HepG2 (cell line): ENCODE measurements around the gene TAS1R3. TPM values are rescaled to one million over a fixed set of nuclear protein-coding genes. Genes with fewer than 3 reads are reported as not detected.
A peak's percentile ranks its signal among the peaks of the same experiment; 100 is the strongest.

Experiments
- ATAC-seq: fragments of 200-7000 bp; cut with Tn5 transposase; 3 replicates; pipeline ENCODE4 v1.9.1; 2020; ENCODE audit warnings: mild to moderate bottlenecking, moderate library complexity
- BruUV-seq: library from RNA; stranded (reverse); fragments of 400-500 nt; replicated peaks from 2 replicates; lab custom pipeline; 2021; lab: Mats Ljungman, UMichigan
- CTCF ChIA-PET: fragments of 300-600 bp; formaldehyde crosslinking; extraction: SDS; loops from one replicate; lab custom pipeline; 2021; ENCODE audit warnings: low total read pairs, inconsistent platforms, low intra/inter-chr PET ratio; lab: Yijun Ruan, JAX
- POLR2A ChIA-PET: fragments of 350-600 bp; sonication (Branson Sonifier 250); formaldehyde crosslinking; loops from one replicate; lab custom pipeline; 2020; ENCODE audit warnings: antibody characterized with exemption, inconsistent platforms; lab: Yijun Ruan, JAX
- DNase-seq: peaks from one replicate; pipeline ENCODE4 v3.0.0-alpha.2; 2015; ENCODE audit warnings: low spot score
- FAIRE-seq: peaks from 3 replicates; lab custom pipeline; 2011; peaks lifted over from hg19 to GRCh38; lab: Jason Lieb, UNC
- H2AFZ ChIP-seq: one replicate; pipeline ENCODE4 v1.6.1; 2011; ENCODE audit warnings: low read length, inconsistent platforms
- H3K27ac ChIP-seq: fragments of 300-600 bp; 3 replicates; pipeline ENCODE4 v1.8.0; 2011; ENCODE audit warnings: mixed run types, mild to moderate bottlenecking, mixed read lengths, low read length, inconsistent platforms; ENCODE audit not compliant: insufficient read depth; ENCODE audit errors: extremely low read length
- H3K27me3 ChIP-seq, 2 experiments: fragments of 200-600 bp in 1 of 2; 2 replicates in 1 of 2; 3 replicates in 1 of 2; pipeline versions ENCODE4 v1.6.0 to v1.8.0; 2011; ENCODE audit warnings: low read length in 2 of 2, mild to moderate bottlenecking in 2 of 2, moderate library complexity in 2 of 2, inconsistent platforms in 1 of 2; ENCODE audit not compliant: insufficient read depth in 2 of 2, control insufficient read depth in 1 of 2
- H3K36me3 ChIP-seq, 2 experiments: fragments of 200-600 bp in 1 of 2; replicated peaks in 1 of 2; 2 replicates in 1 of 2; 3 replicates in 1 of 2; pipeline versions ENCODE4 v1.5.1 to v1.8.0; 2011; ENCODE audit warnings: low read length in 2 of 2, inconsistent platforms in 1 of 2; ENCODE audit not compliant: insufficient read depth in 2 of 2, control insufficient read depth in 1 of 2
- H3K4me1 ChIP-seq: 2 replicates; pipeline ENCODE4 v1.5.1; 2012; ENCODE audit warnings: low read length, inconsistent platforms; ENCODE audit not compliant: insufficient read depth
- H3K4me2 ChIP-seq: 2 replicates; pipeline ENCODE4 v1.6.0; 2011; ENCODE audit warnings: low read depth, low read length, inconsistent platforms
- H3K4me3 ChIP-seq, 3 experiments: fragments of 200-600 bp in 1 of 3; sonication (generic), shearing (Covaris generic) in 1 of 3; replicated peaks in 1 of 3; 2 replicates each; pipeline ENCODE4 v1.5.1; 2011 to 2016; ENCODE audit warnings: low read length in 3 of 3, inconsistent platforms in 2 of 3, low read depth in 2 of 3, mild to moderate bottlenecking in 2 of 3, control low read depth in 1 of 3, mixed read lengths in 1 of 3; ENCODE audit not compliant: insufficient read depth in 1 of 3
- H3K79me2 ChIP-seq: one replicate; pipeline ENCODE4 v1.6.1; 2011; ENCODE audit warnings: low read length, inconsistent platforms; ENCODE audit not compliant: insufficient read depth
- H3K9ac ChIP-seq: 2 replicates; pipeline ENCODE4 v1.6.0; 2011; ENCODE audit warnings: mild to moderate bottlenecking, low read depth, low read length, inconsistent platforms; ENCODE audit not compliant: insufficient read depth
- H3K9me3 ChIP-seq: 2 replicates; pipeline ENCODE4 v1.5.1; 2012; ENCODE audit warnings: mild to moderate bottlenecking, low read length
- H4K20me1 ChIP-seq: 2 replicates; pipeline ENCODE4 v1.6.0; 2011; ENCODE audit warnings: inconsistent platforms, mild to moderate bottlenecking, low read length, moderate library complexity; ENCODE audit not compliant: insufficient read depth
- AGO2 ChIP-seq: fragments of 200-400 bp; formaldehyde crosslinking; optimal IDR thresholded peaks from 2 replicates; pipeline ENCODE3; 2017; ENCODE audit warnings: mild to moderate bottlenecking, low read depth, low read length, moderate library complexity
- CTCF ChIP-seq: sonication (generic); formaldehyde crosslinking; IDR thresholded peaks from 2 replicates; pipeline ENCODE4 v1.5.0; 2020; ENCODE audit warnings: mild to moderate bottlenecking, missing genetic modification reagents, moderate library complexity
- FOXM1 ChIP-seq: sonication (generic); formaldehyde crosslinking; IDR thresholded peaks from 2 replicates; pipeline ENCODE4 v1.5.0; 2020; ENCODE audit warnings: missing genetic modification reagents
- HNRNPLL ChIP-seq: fragments of 200-400 bp; formaldehyde crosslinking; IDR thresholded peaks from 2 replicates; pipeline ENCODE4 v1.6.1; 2017; ENCODE audit warnings: mild to moderate bottlenecking, low read depth, low read length; ENCODE audit not compliant: poor library complexity, severe bottlenecking
- RBFOX2 ChIP-seq: fragments of 200-400 bp; formaldehyde crosslinking; IDR thresholded peaks from 2 replicates; pipeline ENCODE4 v1.6.1; 2017; ENCODE audit warnings: low read depth, mild to moderate bottlenecking, low read length
- ZNF552 ChIP-seq: sonication (generic); formaldehyde crosslinking; IDR thresholded peaks from 2 replicates; pipeline ENCODE4 v1.9.0; 2022; ENCODE audit warnings: missing genetic modification reagents, mild to moderate bottlenecking, borderline replicate concordance
- ZNF772 ChIP-seq: sonication (generic); formaldehyde crosslinking; IDR thresholded peaks from 2 replicates; pipeline ENCODE4 v1.5.0; 2020; ENCODE audit warnings: mild to moderate bottlenecking, missing genetic modification reagents
- WGBS: methylation state at CpG from one replicate; pipeline ENCODE4 v1.1.6; 2017; ENCODE audit warnings: low lambda C conversion rate; 5-methylcytosine and 5-hydroxymethylcytosine counted together
- in situ Hi-C: cut with HindIII; loops from 2 replicates; pipeline ENCODE4 v1.10.0; 2017; ENCODE audit warnings: low pct_unique_long_range_greater_than_20kb; ENCODE audit not compliant: extremely low pct_ligation_motif_present
- intact Hi-C: fragments of 100-400 bp; cut with micrococcal nuclease; formaldehyde crosslinking; loops from one replicate; pipeline ENCODE4 v1.10.0; 2022; ENCODE audit not compliant: unreplicated experiment
- polyA plus RNA-seq, 8 experiments: library from polyadenylated mRNA; depleted of rRNA in 3 of 8; stranded (reverse) in 7 of 8; unstranded in 1 of 8; fragments of >200 nt; fragmentation: Illumina TruSeq in 4 of 8; extraction: Trizol in 4 of 8; gene quantifications; 2 replicates each; pipeline versions ENCODE4 v1.2.1 to v1.2.3, GENCODE V29; 2011 to 2016; ENCODE audit warnings: low read depth in 4 of 8, missing spikeins in 1 of 8, mixed read lengths in 1 of 8; ENCODE audit not compliant: insufficient read depth in 1 of 8
- total RNA-seq, 5 experiments: library from RNA; depleted of rRNA; stranded (reverse); fragments of >200 nt; fragmentation: Illumina TruSeq; extraction: Trizol; gene quantifications; 2 replicates each; pipeline ENCODE4 v1.2.3, GENCODE V29; 2016; ENCODE audit warnings: low read depth in 1 of 5

TAS1R3 gene
- total and polyA plus RNA-seq, 2 of the 13 experiments (the other 11 are each of a cell fraction or from before 2014, with no cell fraction given): 0.13 to 0.15 TPM

- Histone ChIP-seq H3K27me3 (no peaks in the 10 kb centered on the region), H3K9ac (peak overlapping the region; percentile 86; the same call in 1 of the 2 replicates), H3K79me2 (peaks cover 13% of the 10 kb centered on the region), H3K4me2 (no peak overlapping the region; the same call in 1 of the 2 replicates), H3K4me3 (peak overlapping the region in 1 of 3 experiments; percentile 91; a peak in 1 of 6 replicates), H3K4me1 (peaks cover 30% of the 10 kb centered on the region), H2AFZ (no peak overlapping the region), H4K20me1 (no peaks in the 10 kb centered on the region; the same call in 1 of the 2 replicates), H3K36me3 (peaks cover 14 to 42% of the 10 kb centered on the region in 2 experiments; a peak in 4 of 5 replicates), H3K27ac (peak overlapping the region; percentile 19), H3K9me3 (no peaks in the 10 kb centered on the region)
- 20% methylated on average over 1 of the region's 3 CpGs for WGBS
- DNase-seq: no peak
- no peak for ATAC-seq
- intact Hi-C loops: no loop called here
- ChIA-PET POLR2A (interaction anchor here (1.3 to 1.6 kb wide), 2 partner anchors 15 to 38 kb away, joined by 4 to 5 read pairs; no protein-coding TSS in a partner anchor), CTCF (no interaction called here)
- BruUV-seq: no TSS peak
- in situ Hi-C loops: no loop called here
- TF ChIP-seq ZNF552 (no peak), CTCF (CRISPR knock-in tag) (peak; percentile 36)
- FAIRE-seq: no peak
Observed at GRCh38 chr1:1310109-1310385, 21.0 kb upstream of the TAS1R3 start.

- 91% methylated on average over 18 of the region's 21 CpGs for WGBS
Observed at GRCh38 chr1:1310476-1311053, 20.5 kb upstream of the TAS1R3 start.

More at GRCh38 chr1:1310476-1311053, 20.5 kb upstream of the TAS1R3 start:
- BruUV-seq: no TSS peak
- H3K9ac ChIP-seq: no peak overlapping the region
- peak; percentile 36; the same call in 1 of the 2 replicates for TF ChIP-seq RBFOX2
- TF ChIP-seq HNRNPLL: peak; percentile 19
- TF ChIP-seq AGO2: peak; percentile 83
- no peak for TF ChIP-seq FOXM1 (CRISPR knock-in tag)
- TF ChIP-seq ZNF772: no peak
- ChIA-PET CTCF (no interaction called here), POLR2A (interaction anchor here (1.6 kb wide), 1 partner anchor 37 kb away, joined by 5 read pairs; no protein-coding TSS in a partner anchor)
- no peak overlapping the region for H3K4me3 ChIP-seq
- no peak overlapping the region; the same call in 1 of the 2 replicates for H3K4me2 ChIP-seq
- H2AFZ ChIP-seq: no peak overlapping the region
- intact Hi-C loops (no loop called here), in situ Hi-C loops (no loop called here)
- peaks cover 16 to 42% of the 10 kb centered on the region in 2 experiments; a peak in 4 of 5 replicates for H3K36me3 ChIP-seq
- no peaks in the 10 kb centered on the region for H3K27me3 ChIP-seq
- H3K27ac ChIP-seq: no peak overlapping the region
- DNase-seq (no peak), FAIRE-seq (no peak), ATAC-seq (no peak)
- no peaks in the 10 kb centered on the region; the same call in 1 of the 2 replicates for H4K20me1 ChIP-seq
- no peaks in the 10 kb centered on the region for H3K9me3 ChIP-seq
- peaks cover 25% of the 10 kb centered on the region for H3K4me1 ChIP-seq
- H3K79me2 ChIP-seq: peaks cover 13% of the 10 kb centered on the region
